ENCODE data around the gene RTKN2.

- TF ChIP-seq CTCF (IDR thresholded peaks at IDR 0.05), result no peak
- no peak for TF ChIP-seq POLR2A (IDR thresholded peaks at IDR 0.05)
Measured at GRCh38 chr10:62170732-62171131, 97.9 kb downstream of the RTKN2 start.

Data from esophagus squamous epithelium (tissue), 4 donors.